ENCODE data around the gene PABPC1L.

The PABPC1L gene

GRCh38 chr20:44936510-44936909, 26.6 kb downstream of the PABPC1L start:
- Histone ChIP-seq H3K27me3 (ENCODE audit: control insufficient read depth in 5 of 5, insufficient read depth in 4 of 5, low read length in 5 of 5) (no peaks in the 10 kb centered on the region), H3K9me3 (ENCODE audit: control insufficient read depth in 5 of 5, low read length in 5 of 5) (no peaks in the 10 kb centered on the region), H3K4me3 (ENCODE audit: low read depth in 1 of 5, low read length in 5 of 5) (no peak overlapping the region), H3K36me3 (ENCODE audit: control insufficient read depth in 5 of 5, insufficient read depth in 5 of 5, low read length in 5 of 5) (peaks cover 0 to 57% (median 18%) of the 10 kb centered on the region in 5 donors), H3K27ac (ENCODE audit: low read depth, low read length) (no peak overlapping the region), H3K4me1 (ENCODE audit: control insufficient read depth in 5 of 5, insufficient read depth in 5 of 5, low read length in 5 of 5) (peaks cover 0 to 19% (median 7%) of the 10 kb centered on the region in 5 donors), H3K9ac (ENCODE audit: low read length in 5 of 5) (no peak overlapping the region)

GRCh38 chr20:44938637-44939036, 28.8 kb downstream of the PABPC1L start:
- H3K9ac ChIP-seq (ENCODE audit: low read length in 5 of 5) = peak overlapping the region in 1 of 5 donors; percentile 1
- H3K36me3 ChIP-seq (ENCODE audit: control insufficient read depth in 5 of 5, insufficient read depth in 5 of 5, low read length in 5 of 5) = peaks cover 0 to 69% (median 38%) of the 10 kb centered on the region in 5 donors
- no peaks in the 10 kb centered on the region for H3K27me3 ChIP-seq (ENCODE audit: control insufficient read depth in 5 of 5, insufficient read depth in 4 of 5, low read length in 5 of 5)
- H3K4me1 ChIP-seq (ENCODE audit: control insufficient read depth in 5 of 5, insufficient read depth in 5 of 5, low read length in 5 of 5) = peaks cover 0 to 19% (median 7%) of the 10 kb centered on the region in 5 donors
- no peak overlapping the region for H3K27ac ChIP-seq (ENCODE audit: low read depth, low read length)
- no peaks in the 10 kb centered on the region for H3K9me3 ChIP-seq (ENCODE audit: control insufficient read depth in 5 of 5, low read length in 5 of 5)
- H3K4me3 ChIP-seq (ENCODE audit: low read depth in 1 of 5, low read length in 5 of 5) = no peak overlapping the region

- Histone ChIP-seq H3K4me1 (ENCODE audit: control insufficient read depth in 5 of 5, insufficient read depth in 5 of 5, low read length in 5 of 5) (peaks cover 0 to 19% (median 7%) of the 10 kb centered on the region in 5 donors), H3K36me3 (ENCODE audit: control insufficient read depth in 5 of 5, insufficient read depth in 5 of 5, low read length in 5 of 5) (peaks cover 0 to 81% (median 47%) of the 10 kb centered on the region in 5 donors), H3K27ac (ENCODE audit: low read depth, low read length) (no peak overlapping the region), H3K9ac (ENCODE audit: low read length in 5 of 5) (no peak overlapping the region), H3K27me3 (ENCODE audit: control insufficient read depth in 5 of 5, insufficient read depth in 4 of 5, low read length in 5 of 5) (no peaks in the 10 kb centered on the region), H3K9me3 (ENCODE audit: control insufficient read depth in 5 of 5, low read length in 5 of 5) (no peaks in the 10 kb centered on the region), H3K4me3 (ENCODE audit: low read depth in 1 of 5, low read length in 5 of 5) (no peak overlapping the region)
Measured at GRCh38 chr20:44941120-44941691, 31.3 kb downstream of the PABPC1L start.

GRCh38 chr20:44942264-44942973, 32.6 kb downstream of the PABPC1L start:
- peaks cover 0 to 19% (median 7%) of the 10 kb centered on the region in 5 donors for H3K4me1 ChIP-seq (ENCODE audit: control insufficient read depth in 5 of 5, insufficient read depth in 5 of 5, low read length in 5 of 5)
- no peaks in the 10 kb centered on the region for H3K9me3 ChIP-seq (ENCODE audit: control insufficient read depth in 5 of 5, low read length in 5 of 5)
- no peak overlapping the region for H3K27ac ChIP-seq (ENCODE audit: low read depth, low read length)
- peaks cover 3 to 83% (median 54%) of the 10 kb centered on the region in 5 donors for H3K36me3 ChIP-seq (ENCODE audit: control insufficient read depth in 5 of 5, insufficient read depth in 5 of 5, low read length in 5 of 5)
- H3K4me3 ChIP-seq (ENCODE audit: low read depth in 1 of 5, low read length in 5 of 5) = no peak overlapping the region
- no peak overlapping the region for H3K9ac ChIP-seq (ENCODE audit: low read length in 5 of 5)
- no peaks in the 10 kb centered on the region for H3K27me3 ChIP-seq (ENCODE audit: control insufficient read depth in 5 of 5, insufficient read depth in 4 of 5, low read length in 5 of 5)

- peaks cover 6 to 91% (median 60%) of the 10 kb centered on the region in 5 donors for H3K36me3 ChIP-seq (ENCODE audit: control insufficient read depth in 5 of 5, insufficient read depth in 5 of 5, low read length in 5 of 5)
- no peaks in the 10 kb centered on the region for H3K27me3 ChIP-seq (ENCODE audit: control insufficient read depth in 5 of 5, insufficient read depth in 4 of 5, low read length in 5 of 5)
- H3K4me1 ChIP-seq (ENCODE audit: control insufficient read depth in 5 of 5, insufficient read depth in 5 of 5, low read length in 5 of 5) = peaks cover 0 to 8% (median 0%) of the 10 kb centered on the region in 5 donors
- H3K9ac ChIP-seq (ENCODE audit: low read length in 5 of 5) = no peak overlapping the region
- no peaks in the 10 kb centered on the region for H3K9me3 ChIP-seq (ENCODE audit: control insufficient read depth in 5 of 5, low read length in 5 of 5)
- H3K4me3 ChIP-seq (ENCODE audit: low read depth in 1 of 5, low read length in 5 of 5) = no peak overlapping the region
- no peak overlapping the region for H3K27ac ChIP-seq (ENCODE audit: low read depth, low read length)
Measured at GRCh38 chr20:44943828-44944227, 34.0 kb downstream of the PABPC1L start.

- no peaks in the 10 kb centered on the region for H3K9me3 ChIP-seq (ENCODE audit: control insufficient read depth in 5 of 5, low read length in 5 of 5)
- peaks cover 7 to 95% (median 65%) of the 10 kb centered on the region in 5 donors for H3K36me3 ChIP-seq (ENCODE audit: control insufficient read depth in 5 of 5, insufficient read depth in 5 of 5, low read length in 5 of 5)
- no peak overlapping the region for H3K27ac ChIP-seq (ENCODE audit: low read depth, low read length)
- no peak overlapping the region for H3K4me3 ChIP-seq (ENCODE audit: low read depth in 1 of 5, low read length in 5 of 5)
- no peaks in the 10 kb centered on the region for H3K4me1 ChIP-seq (ENCODE audit: control insufficient read depth in 5 of 5, insufficient read depth in 5 of 5, low read length in 5 of 5)
- H3K9ac ChIP-seq (ENCODE audit: low read length in 5 of 5) = no peak overlapping the region
- H3K27me3 ChIP-seq (ENCODE audit: control insufficient read depth in 5 of 5, insufficient read depth in 4 of 5, low read length in 5 of 5) = no peaks in the 10 kb centered on the region
Measured at GRCh38 chr20:44945261-44945660, 35.4 kb downstream of the PABPC1L start.

- Histone ChIP-seq H3K9me3 (ENCODE audit: control insufficient read depth in 5 of 5, low read length in 5 of 5) (no peaks in the 10 kb centered on the region), H3K4me3 (ENCODE audit: low read depth in 1 of 5, low read length in 5 of 5) (no peak overlapping the region), H3K27ac (ENCODE audit: low read depth, low read length) (no peak overlapping the region), H3K9ac (ENCODE audit: low read length in 5 of 5) (no peak overlapping the region), H3K27me3 (ENCODE audit: control insufficient read depth in 5 of 5, insufficient read depth in 4 of 5, low read length in 5 of 5) (no peaks in the 10 kb centered on the region), H3K36me3 (ENCODE audit: control insufficient read depth in 5 of 5, insufficient read depth in 5 of 5, low read length in 5 of 5) (peaks cover 9 to 96% (median 66%) of the 10 kb centered on the region in 5 donors), H3K4me1 (ENCODE audit: control insufficient read depth in 5 of 5, insufficient read depth in 5 of 5, low read length in 5 of 5) (no peaks in the 10 kb centered on the region)
Measured at GRCh38 chr20:44946271-44946852, 36.5 kb downstream of the PABPC1L start.

- Histone ChIP-seq H3K36me3 (ENCODE audit: control insufficient read depth in 5 of 5, insufficient read depth in 5 of 5, low read length in 5 of 5) (peaks cover 10 to 89% (median 62%) of the 10 kb centered on the region in 5 donors), H3K4me1 (ENCODE audit: control insufficient read depth in 5 of 5, insufficient read depth in 5 of 5, low read length in 5 of 5) (no peaks in the 10 kb centered on the region), H3K9me3 (ENCODE audit: control insufficient read depth in 5 of 5, low read length in 5 of 5) (no peaks in the 10 kb centered on the region), H3K9ac (ENCODE audit: low read length in 5 of 5) (peak overlapping the region in 1 of 5 donors; percentile 9), H3K27me3 (ENCODE audit: control insufficient read depth in 5 of 5, insufficient read depth in 4 of 5, low read length in 5 of 5) (no peaks in the 10 kb centered on the region), H3K4me3 (ENCODE audit: low read depth in 1 of 5, low read length in 5 of 5) (no peak overlapping the region), H3K27ac (ENCODE audit: low read depth, low read length) (no peak overlapping the region)
Measured at GRCh38 chr20:44948107-44948506, 38.2 kb downstream of the PABPC1L start.

GRCh38 chr20:44948513-44948912, 38.7 kb downstream of the PABPC1L start:
- H3K4me3 ChIP-seq (ENCODE audit: low read depth in 1 of 5, low read length in 5 of 5) = no peak overlapping the region
- no peaks in the 10 kb centered on the region for H3K27me3 ChIP-seq (ENCODE audit: control insufficient read depth in 5 of 5, insufficient read depth in 4 of 5, low read length in 5 of 5)
- H3K4me1 ChIP-seq (ENCODE audit: control insufficient read depth in 5 of 5, insufficient read depth in 5 of 5, low read length in 5 of 5) = no peaks in the 10 kb centered on the region
- no peak overlapping the region for H3K27ac ChIP-seq (ENCODE audit: low read depth, low read length)
- H3K9ac ChIP-seq (ENCODE audit: low read length in 5 of 5) = no peak overlapping the region
- H3K9me3 ChIP-seq (ENCODE audit: control insufficient read depth in 5 of 5, low read length in 5 of 5) = no peaks in the 10 kb centered on the region
- peaks cover 10 to 88% (median 59%) of the 10 kb centered on the region in 5 donors for H3K36me3 ChIP-seq (ENCODE audit: control insufficient read depth in 5 of 5, insufficient read depth in 5 of 5, low read length in 5 of 5)

- Histone ChIP-seq H3K27me3 (ENCODE audit: control insufficient read depth in 5 of 5, insufficient read depth in 4 of 5, low read length in 5 of 5) (no peaks in the 10 kb centered on the region), H3K9ac (ENCODE audit: low read length in 5 of 5) (no peak overlapping the region), H3K36me3 (ENCODE audit: control insufficient read depth in 5 of 5, insufficient read depth in 5 of 5, low read length in 5 of 5) (peaks cover 15 to 88% (median 70%) of the 10 kb centered on the region in 5 donors), H3K9me3 (ENCODE audit: control insufficient read depth in 5 of 5, low read length in 5 of 5) (no peaks in the 10 kb centered on the region), H3K27ac (ENCODE audit: low read depth, low read length) (no peak overlapping the region), H3K4me3 (ENCODE audit: low read depth in 1 of 5, low read length in 5 of 5) (no peak overlapping the region), H3K4me1 (ENCODE audit: control insufficient read depth in 5 of 5, insufficient read depth in 5 of 5, low read length in 5 of 5) (peaks cover 0 to 6% (median 0%) of the 10 kb centered on the region in 5 donors)
Measured at GRCh38 chr20:44950368-44950767, 40.5 kb downstream of the PABPC1L start.

All from subcutaneous abdominal adipose tissue (tissue), 5 donors.